ENCODE results near the gene KRT40.

- no peak for TF ChIP-seq CTCF (IDR thresholded peaks at IDR 0.05 in 4 of 5, conservative IDR thresholded peaks at IDR 0.05 in 1 of 5)
- no peak for TF ChIP-seq POLR2A (IDR thresholded peaks at IDR 0.05)
Measured at GRCh38 chr17:41009301-41009760, 25.2 kb upstream of the KRT40 start.

All from gastrocnemius medialis (tissue), 4 donors.